ENCODE measurements around the gene SULT1A4. TPM values are rescaled to one million over a fixed set of nuclear protein-coding genes. Genes with fewer than 3 reads are reported as not detected.
"Not testable (repeated sequence)": the region's sequence is repeated elsewhere in the genome, so short reads cannot be mapped to it uniquely, and the experiment has no call there.

The SULT1A4 gene
- polyA plus RNA-seq = 10.4 and 16.4 TPM in 2 replicates
- polyA minus RNA-seq = 1.5 TPM in 1 of 2 replicates, not detected in the other

DNA sequence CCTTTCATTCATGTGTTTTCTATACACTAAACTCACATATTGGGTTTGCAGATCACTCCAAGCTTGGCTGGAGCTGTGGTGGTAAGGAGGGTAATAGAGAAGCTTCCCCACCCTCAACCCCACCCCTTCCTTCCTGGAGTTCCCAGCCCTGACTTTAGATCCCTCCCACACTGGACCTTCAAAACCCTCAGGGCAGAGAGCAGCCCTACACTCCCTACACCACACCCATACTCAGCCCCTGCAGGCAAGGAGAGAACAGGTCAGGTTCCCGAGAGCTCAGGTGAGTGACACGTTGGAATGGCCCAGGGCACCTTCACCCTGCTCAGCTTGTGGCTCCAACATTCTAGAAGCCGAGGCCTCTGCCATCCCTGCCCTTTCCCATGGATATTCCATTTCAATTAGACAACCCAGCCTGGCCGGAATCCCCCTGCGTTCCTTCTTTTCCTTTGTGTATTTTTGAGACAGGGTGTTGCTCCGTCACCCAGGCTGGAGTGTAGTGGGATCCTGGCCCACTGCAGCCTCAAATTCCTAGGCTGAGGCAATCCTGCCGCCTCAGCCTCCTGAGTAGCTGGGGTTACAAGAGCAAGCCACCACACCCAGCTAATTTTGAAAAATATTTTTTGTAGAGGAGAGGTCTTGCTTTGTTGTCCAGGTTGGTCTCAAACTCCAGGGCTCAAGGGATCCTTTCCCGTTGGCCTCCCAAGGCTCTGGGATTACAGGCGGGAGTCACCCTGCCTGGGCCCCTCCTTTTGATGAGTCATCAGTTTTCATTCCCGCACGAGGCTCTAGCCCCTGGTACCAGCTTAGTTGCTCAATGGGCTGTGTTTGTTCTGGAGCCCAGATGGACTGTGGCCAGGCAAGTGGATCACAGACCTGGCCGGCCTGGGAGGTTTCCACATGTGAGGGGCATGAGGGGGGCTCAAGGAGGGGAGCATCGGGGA, at the start of gene SULT1A4:
Gene SULT1A4, plus strand, starts transcription at position 208 of the 941 bp plus-strand sequence. CDS start 1,473 bp downstream, outside the sequence.
- H3K9me2 ChIP-seq (ENCODE audit: insufficient read depth, low read length); H3K4me2 ChIP-seq (ENCODE audit: low read length); H3K9me3 ChIP-seq (ENCODE audit: low read length); H4K20me1 ChIP-seq (ENCODE audit: insufficient read depth); H3K27ac ChIP-seq (ENCODE audit: low read length); H3F3A ChIP-seq (ENCODE audit: insufficient read depth, low read length, poor library complexity, severe bottlenecking); H3K27me3 ChIP-seq (ENCODE audit: insufficient read depth, low read depth, low read length); H2AFZ ChIP-seq (ENCODE audit: low read depth, low read length); H3K9ac ChIP-seq (ENCODE audit: low read length); H3K4me3 ChIP-seq (ENCODE audit: low read length); H3K79me2 ChIP-seq (replicated peaks; ENCODE audit: insufficient read depth, low read length); H3K36me3 ChIP-seq (ENCODE audit: insufficient read depth, low read length): not testable (repeated sequence)

- H3K79me2 ChIP-seq (replicated peaks; ENCODE audit: insufficient read depth, low read length); H2AFZ ChIP-seq (ENCODE audit: low read depth, low read length); H3K9me3 ChIP-seq (ENCODE audit: low read length); H3K4me2 ChIP-seq (ENCODE audit: low read length); H3K9ac ChIP-seq (ENCODE audit: low read length); H3K36me3 ChIP-seq (ENCODE audit: insufficient read depth, low read length); H3F3A ChIP-seq (ENCODE audit: insufficient read depth, low read length, poor library complexity, severe bottlenecking); H4K20me1 ChIP-seq (ENCODE audit: insufficient read depth); H3K27me3 ChIP-seq (ENCODE audit: insufficient read depth, low read depth, low read length); H3K4me3 ChIP-seq (ENCODE audit: low read length); H3K9me2 ChIP-seq (ENCODE audit: insufficient read depth, low read length); H3K27ac ChIP-seq (ENCODE audit: low read length): not testable (repeated sequence)
These were observed 36.1 kb upstream of the SULT1A4 start for GRCh38 chr16:29423587-29423986.

- H4K20me1 ChIP-seq (ENCODE audit: insufficient read depth); H3K79me2 ChIP-seq (replicated peaks; ENCODE audit: insufficient read depth, low read length); H3K9ac ChIP-seq (ENCODE audit: low read length); H3K9me2 ChIP-seq (ENCODE audit: insufficient read depth, low read length); H3K27me3 ChIP-seq (ENCODE audit: insufficient read depth, low read depth, low read length); H3F3A ChIP-seq (ENCODE audit: insufficient read depth, low read length, poor library complexity, severe bottlenecking); H2AFZ ChIP-seq (ENCODE audit: low read depth, low read length); H3K4me3 ChIP-seq (ENCODE audit: low read length); H3K36me3 ChIP-seq (ENCODE audit: insufficient read depth, low read length); H3K9me3 ChIP-seq (ENCODE audit: low read length); H3K27ac ChIP-seq (ENCODE audit: low read length); H3K4me2 ChIP-seq (ENCODE audit: low read length): not testable (repeated sequence)
These were observed 34.3 kb upstream of the SULT1A4 start for GRCh38 chr16:29425390-29425789.

GRCh38 chr16:29453754-29454153, 6.0 kb upstream of the SULT1A4 start:
- H3F3A ChIP-seq (ENCODE audit: insufficient read depth, low read length, poor library complexity, severe bottlenecking); H4K20me1 ChIP-seq (ENCODE audit: insufficient read depth); H3K4me2 ChIP-seq (ENCODE audit: low read length); H3K27ac ChIP-seq (ENCODE audit: low read length); H2AFZ ChIP-seq (ENCODE audit: low read depth, low read length); H3K9me2 ChIP-seq (ENCODE audit: insufficient read depth, low read length); H3K9me3 ChIP-seq (ENCODE audit: low read length); H3K4me3 ChIP-seq (ENCODE audit: low read length); H3K27me3 ChIP-seq (ENCODE audit: insufficient read depth, low read depth, low read length); H3K79me2 ChIP-seq (replicated peaks; ENCODE audit: insufficient read depth, low read length); H3K9ac ChIP-seq (ENCODE audit: low read length); H3K36me3 ChIP-seq (ENCODE audit: insufficient read depth, low read length): not testable (repeated sequence)

DNA sequence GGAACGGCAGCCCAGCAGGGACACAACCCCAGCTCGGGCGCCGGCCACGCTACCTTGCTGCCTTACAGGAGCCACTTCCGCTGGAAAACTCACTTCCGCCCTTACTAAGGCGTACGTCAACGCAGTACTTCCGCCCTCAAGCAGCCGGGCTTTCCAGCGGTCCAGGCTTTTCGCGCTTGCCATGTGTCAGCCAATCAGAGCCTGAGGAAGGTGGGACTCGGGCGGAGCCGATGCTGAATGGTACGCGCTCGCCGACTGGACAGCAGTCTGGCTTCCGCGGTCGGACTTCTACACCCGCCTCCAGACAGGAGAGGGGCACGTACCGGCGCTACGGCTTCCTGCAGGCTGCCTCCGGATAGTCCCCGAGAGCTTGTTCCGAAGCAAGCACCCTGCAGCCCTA, 5.4 kb upstream of the SULT1A4 start, which contains the start of the genes BOLA2 and SLX1B:
Gene BOLA2, minus strand, starts transcription at position 83 of the 400 bp plus-strand sequence. CDS start 98 bp downstream, outside the sequence.
Gene SLX1B, plus strand, starts transcription at position 265 of the 400 bp plus-strand sequence.
- not testable (repeated sequence) for H3K27ac ChIP-seq (ENCODE audit: low read length); H3K4me3 ChIP-seq (ENCODE audit: low read length)

GRCh38 chr16:29454828-29455227, 4.9 kb upstream of the SULT1A4 start:
- not testable (repeated sequence) for H3K36me3 ChIP-seq (ENCODE audit: insufficient read depth, low read length); H3K4me3 ChIP-seq (ENCODE audit: low read length); H3K9ac ChIP-seq (ENCODE audit: low read length); H3K27me3 ChIP-seq (ENCODE audit: insufficient read depth, low read depth, low read length); H3K9me2 ChIP-seq (ENCODE audit: insufficient read depth, low read length); H3K27ac ChIP-seq (ENCODE audit: low read length); H3K4me2 ChIP-seq (ENCODE audit: low read length); H3K9me3 ChIP-seq (ENCODE audit: low read length); H3F3A ChIP-seq (ENCODE audit: insufficient read depth, low read length, poor library complexity, severe bottlenecking); H4K20me1 ChIP-seq (ENCODE audit: insufficient read depth); H2AFZ ChIP-seq (ENCODE audit: low read depth, low read length); H3K79me2 ChIP-seq (replicated peaks; ENCODE audit: insufficient read depth, low read length)

More for the DNA sequence above, 5.4 kb upstream of the SULT1A4 start, which contains the start of the genes BOLA2 and SLX1B:
- not testable (repeated sequence) for H3K27me3 ChIP-seq (ENCODE audit: insufficient read depth, low read depth, low read length); H2AFZ ChIP-seq (ENCODE audit: low read depth, low read length); H3F3A ChIP-seq (ENCODE audit: insufficient read depth, low read length, poor library complexity, severe bottlenecking); H3K36me3 ChIP-seq (ENCODE audit: insufficient read depth, low read length); H3K9me2 ChIP-seq (ENCODE audit: insufficient read depth, low read length); H4K20me1 ChIP-seq (ENCODE audit: insufficient read depth); H3K79me2 ChIP-seq (replicated peaks; ENCODE audit: insufficient read depth, low read length); H3K4me2 ChIP-seq (ENCODE audit: low read length); H3K9ac ChIP-seq (ENCODE audit: low read length); H3K9me3 ChIP-seq (ENCODE audit: low read length)

GRCh38 chr16:29457660-29458059, 2.1 kb upstream of the SULT1A4 start:
- H3K36me3 ChIP-seq (ENCODE audit: insufficient read depth, low read length); H3K79me2 ChIP-seq (replicated peaks; ENCODE audit: insufficient read depth, low read length); H3K27me3 ChIP-seq (ENCODE audit: insufficient read depth, low read depth, low read length); H3K4me3 ChIP-seq (ENCODE audit: low read length); H3K9me3 ChIP-seq (ENCODE audit: low read length); H2AFZ ChIP-seq (ENCODE audit: low read depth, low read length); H3K9me2 ChIP-seq (ENCODE audit: insufficient read depth, low read length); H4K20me1 ChIP-seq (ENCODE audit: insufficient read depth); H3K9ac ChIP-seq (ENCODE audit: low read length); H3K27ac ChIP-seq (ENCODE audit: low read length); H3F3A ChIP-seq (ENCODE audit: insufficient read depth, low read length, poor library complexity, severe bottlenecking); H3K4me2 ChIP-seq (ENCODE audit: low read length): not testable (repeated sequence)

DNA sequence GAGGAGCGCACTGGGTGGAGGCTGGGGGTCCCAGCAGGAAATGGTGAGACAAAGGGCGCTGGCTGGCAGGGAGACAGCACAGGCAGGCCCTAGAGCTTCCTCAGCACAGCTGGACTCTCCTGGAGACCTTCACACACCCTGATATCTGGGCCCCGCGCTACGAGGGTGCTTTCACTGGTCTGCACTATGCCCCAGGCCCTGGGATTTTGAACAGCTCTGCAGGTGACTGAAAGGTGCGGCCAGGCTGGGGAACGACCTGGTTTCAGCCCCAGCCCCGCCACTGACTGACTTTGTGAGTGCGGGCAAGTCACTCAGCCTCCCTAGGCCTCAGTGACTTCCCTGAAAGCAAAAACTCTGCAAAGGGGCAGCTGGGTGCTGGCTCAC, 926 bp downstream of the SULT1A4 start:
- not testable (repeated sequence) for H3K9me2 ChIP-seq (ENCODE audit: insufficient read depth, low read length); H3K4me3 ChIP-seq (ENCODE audit: low read length); H2AFZ ChIP-seq (ENCODE audit: low read depth, low read length); H3K27me3 ChIP-seq (ENCODE audit: insufficient read depth, low read depth, low read length); H3K79me2 ChIP-seq (replicated peaks; ENCODE audit: insufficient read depth, low read length); H3K36me3 ChIP-seq (ENCODE audit: insufficient read depth, low read length); H3K4me2 ChIP-seq (ENCODE audit: low read length); H3F3A ChIP-seq (ENCODE audit: insufficient read depth, low read length, poor library complexity, severe bottlenecking); H3K9ac ChIP-seq (ENCODE audit: low read length); H4K20me1 ChIP-seq (ENCODE audit: insufficient read depth); H3K27ac ChIP-seq (ENCODE audit: low read length); H3K9me3 ChIP-seq (ENCODE audit: low read length)

Measured in neural cell (in vitro differentiated cells).